NB4 (cell line): ENCODE measurements around the gene UBE2D2.
"Not testable (repeated sequence)": the region's sequence is repeated elsewhere in the genome, so short reads cannot be mapped to it uniquely, and the experiment has no call there.

Source experiments
- DNase-seq: peaks from one replicate; pipeline ENCODE4 v3.0.0; 2010; ENCODE audit warnings: low read depth
- H3K4me3 ChIP-seq: one replicate; pipeline ENCODE4 v1.5.1; 2011; ENCODE audit warnings: mild to moderate bottlenecking, low read depth, low read length, moderate library complexity
- MYC ChIP-seq: IDR thresholded peaks from 2 replicates; pipeline ENCODE4 v1.6.1; 2011; ENCODE audit warnings: low read depth, low read length
- POLR2A ChIP-seq: IDR thresholded peaks from 2 replicates; pipeline ENCODE4 v1.6.1; 2011; ENCODE audit warnings: mild to moderate bottlenecking; ENCODE audit not compliant: insufficient read length; ENCODE audit errors: extremely low read depth
- TF ChIP-seq, protein P1 (sequence below): IDR thresholded peaks from 2 replicates; pipeline ENCODE4 v1.6.1; 2011; ENCODE audit warnings: low read depth, low read length
- TF ChIP-seq, protein P2 (sequence below): IDR thresholded peaks from one replicate; pipeline ENCODE4 v1.5.1; 2012; ENCODE audit warnings: low read depth, low read length

Gene UBE2D2

DNA sequence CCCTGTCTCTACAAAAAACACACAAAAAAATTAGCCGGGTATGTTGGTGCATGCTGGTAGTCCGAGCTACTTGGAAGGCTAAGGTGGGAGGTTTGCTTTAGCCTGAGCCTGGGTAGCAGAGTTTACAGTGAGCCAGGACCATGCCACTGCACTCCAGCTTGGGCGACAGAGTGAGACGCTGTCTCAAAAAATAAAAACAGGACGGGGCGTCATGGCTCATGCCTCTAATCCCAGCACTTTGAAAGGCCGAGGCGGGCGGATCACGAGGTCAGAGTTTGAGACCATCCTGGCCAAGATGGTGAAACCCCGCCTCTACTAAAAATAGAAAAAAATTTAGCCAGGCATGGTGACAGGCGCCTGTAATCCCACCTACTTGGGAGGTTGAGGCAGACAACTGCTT is 40.3 kb downstream of the UBE2D2 start:
- no peak for TF ChIP-seq MYC
- TF ChIP-seq, protein P1, sequence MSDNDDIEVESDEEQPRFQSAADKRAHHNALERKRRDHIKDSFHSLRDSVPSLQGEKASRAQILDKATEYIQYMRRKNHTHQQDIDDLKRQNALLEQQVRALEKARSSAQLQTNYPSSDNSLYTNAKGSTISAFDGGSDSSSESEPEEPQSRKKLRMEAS: no peak
- TF ChIP-seq, protein P2, sequence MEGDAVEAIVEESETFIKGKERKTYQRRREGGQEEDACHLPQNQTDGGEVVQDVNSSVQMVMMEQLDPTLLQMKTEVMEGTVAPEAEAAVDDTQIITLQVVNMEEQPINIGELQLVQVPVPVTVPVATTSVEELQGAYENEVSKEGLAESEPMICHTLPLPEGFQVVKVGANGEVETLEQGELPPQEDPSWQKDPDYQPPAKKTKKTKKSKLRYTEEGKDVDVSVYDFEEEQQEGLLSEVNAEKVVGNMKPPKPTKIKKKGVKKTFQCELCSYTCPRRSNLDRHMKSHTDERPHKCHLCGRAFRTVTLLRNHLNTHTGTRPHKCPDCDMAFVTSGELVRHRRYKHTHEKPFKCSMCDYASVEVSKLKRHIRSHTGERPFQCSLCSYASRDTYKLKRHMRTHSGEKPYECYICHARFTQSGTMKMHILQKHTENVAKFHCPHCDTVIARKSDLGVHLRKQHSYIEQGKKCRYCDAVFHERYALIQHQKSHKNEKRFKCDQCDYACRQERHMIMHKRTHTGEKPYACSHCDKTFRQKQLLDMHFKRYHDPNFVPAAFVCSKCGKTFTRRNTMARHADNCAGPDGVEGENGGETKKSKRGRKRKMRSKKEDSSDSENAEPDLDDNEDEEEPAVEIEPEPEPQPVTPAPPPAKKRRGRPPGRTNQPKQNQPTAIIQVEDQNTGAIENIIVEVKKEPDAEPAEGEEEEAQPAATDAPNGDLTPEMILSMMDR: no peak
- TF ChIP-seq POLR2A: no peak
- DNase-seq: no peak
- no peak overlapping the region for H3K4me3 ChIP-seq

DNA sequence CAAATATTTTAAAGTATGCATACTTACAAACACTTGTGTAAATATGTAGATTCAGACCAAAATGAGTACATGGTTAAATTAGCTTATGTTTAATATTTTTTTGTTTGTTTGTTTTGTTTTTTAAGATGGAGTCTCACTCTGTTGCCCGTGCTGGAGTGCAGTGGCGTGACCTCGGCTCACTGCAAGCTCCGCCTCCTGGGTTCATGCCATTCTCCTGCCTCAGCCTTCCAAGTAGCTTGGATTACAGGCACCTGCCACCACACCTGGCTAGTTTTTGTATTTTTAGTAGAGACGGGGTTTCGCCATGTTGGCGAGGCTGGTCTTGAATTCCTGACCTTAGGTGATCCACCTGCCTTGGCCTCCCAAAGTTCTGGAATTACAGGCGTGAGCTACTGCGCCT is 40.8 kb downstream of the UBE2D2 start:
- not testable (repeated sequence) for DNase-seq, H3K4me3 ChIP-seq

DNA sequence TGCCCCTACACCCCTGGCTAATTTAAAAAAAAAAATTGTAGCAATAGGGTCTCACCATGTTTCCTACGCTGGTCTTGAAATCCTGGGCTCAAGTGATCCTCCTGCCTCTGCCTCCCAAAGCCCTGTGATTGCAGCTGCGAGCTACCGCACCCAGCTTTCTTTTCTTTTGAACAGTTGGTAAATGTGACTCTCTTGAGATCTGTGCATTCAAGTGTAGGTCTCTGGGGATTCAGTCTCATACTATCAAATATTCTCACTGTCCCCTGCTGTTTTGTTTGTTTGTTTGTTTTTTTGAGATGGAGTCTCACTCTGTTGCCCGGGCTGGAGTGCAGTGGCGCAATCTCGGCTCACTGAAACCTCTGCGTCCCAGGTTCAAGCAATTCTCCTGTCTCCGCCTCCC is 44.7 kb downstream of the UBE2D2 start:
- no peak overlapping the region for H3K4me3 ChIP-seq
- TF ChIP-seq, protein P1: no peak
- TF ChIP-seq POLR2A (no peak), MYC (no peak)
- TF ChIP-seq, protein P2: no peak
- no peak for DNase-seq

DNA sequence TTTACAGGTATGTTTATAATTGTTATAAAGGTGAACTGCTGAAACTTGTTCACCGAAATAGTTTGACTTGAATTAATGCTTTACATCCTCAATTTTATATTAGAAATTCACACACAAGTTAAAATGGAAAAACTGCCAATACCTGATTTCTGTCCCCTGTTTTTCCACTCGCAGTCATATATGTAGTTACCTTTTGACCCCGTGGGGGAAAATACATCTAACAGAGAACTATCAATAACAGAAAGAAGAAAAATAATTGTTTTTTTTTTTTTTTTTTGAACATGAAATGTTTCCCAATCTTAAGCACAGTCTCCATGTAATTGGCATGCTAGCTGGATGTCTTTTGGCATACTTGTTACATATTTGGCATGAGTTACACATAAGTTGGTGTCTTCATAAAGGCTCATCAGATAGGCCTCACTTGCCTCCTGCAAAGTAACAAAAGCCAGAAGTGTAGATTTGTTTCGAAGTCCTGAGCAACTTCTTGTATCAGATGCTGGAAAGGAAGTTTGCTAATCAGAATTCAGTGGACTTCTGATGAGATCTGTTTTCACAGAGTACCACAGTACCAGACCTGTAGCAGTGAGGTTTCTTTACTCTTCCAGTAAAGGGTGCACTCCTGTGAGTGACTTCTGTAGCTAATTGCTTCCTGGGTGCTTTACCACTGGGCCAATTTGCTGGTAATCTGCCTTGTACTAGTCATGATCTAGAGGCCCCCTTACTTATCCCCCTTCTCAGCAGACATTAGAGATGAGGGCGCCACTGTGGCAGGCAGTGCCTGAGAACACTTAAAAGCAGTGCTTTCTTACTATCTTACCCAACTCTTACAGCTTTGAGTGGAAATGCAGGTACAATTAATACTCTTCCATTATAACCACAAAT is 50.8 kb downstream of the UBE2D2 start:
- no peak overlapping the region for H3K4me3 ChIP-seq
- no peak for DNase-seq
- TF ChIP-seq MYC (no peak), POLR2A (no peak)

DNA sequence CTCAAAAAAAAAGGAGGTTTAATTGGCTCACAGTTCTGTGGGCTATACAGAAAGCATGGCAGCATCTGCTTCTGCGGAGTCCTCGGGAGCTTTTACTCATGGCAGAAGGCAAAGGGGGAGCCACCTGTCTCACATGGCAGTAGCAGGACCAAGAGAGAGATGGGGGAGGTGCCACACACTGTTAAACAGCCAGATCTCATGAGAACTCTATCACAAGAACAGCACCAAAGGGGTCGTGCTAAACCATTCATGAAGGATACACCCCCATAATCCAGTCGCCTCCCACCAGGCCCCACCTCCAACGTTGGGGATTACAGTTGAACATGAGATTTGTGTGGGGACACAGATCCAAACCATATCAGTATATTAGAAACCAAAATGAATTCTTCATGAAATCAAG is 58.7 kb downstream of the UBE2D2 start:
- no peak for DNase-seq
- H3K4me3 ChIP-seq: no peak overlapping the region
- TF ChIP-seq, protein P2: no peak
- no peak for TF ChIP-seq POLR2A
- no peak for TF ChIP-seq MYC
- TF ChIP-seq, protein P1: no peak

DNA sequence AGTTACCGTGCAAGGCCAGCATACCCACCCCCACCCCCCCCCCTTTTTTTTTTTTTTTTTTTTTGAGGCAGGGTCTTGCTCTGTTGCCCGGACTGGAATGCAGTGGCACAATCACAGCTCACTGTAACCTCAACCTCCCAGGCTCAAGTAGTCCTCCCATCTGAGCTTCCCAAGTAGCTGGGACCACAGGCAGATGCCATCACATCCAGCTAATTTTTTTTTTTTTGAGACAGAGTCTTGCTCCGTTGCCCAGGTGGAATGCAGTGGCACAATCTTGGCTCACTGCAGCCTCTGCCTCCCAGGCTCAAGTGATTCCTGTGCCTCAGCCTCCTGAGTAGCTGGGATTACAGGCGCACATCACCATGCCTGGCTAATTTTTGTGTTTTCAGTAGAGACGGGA is 64.3 kb downstream of the UBE2D2 start:
- H3K4me3 ChIP-seq, DNase-seq: not testable (repeated sequence)

DNA sequence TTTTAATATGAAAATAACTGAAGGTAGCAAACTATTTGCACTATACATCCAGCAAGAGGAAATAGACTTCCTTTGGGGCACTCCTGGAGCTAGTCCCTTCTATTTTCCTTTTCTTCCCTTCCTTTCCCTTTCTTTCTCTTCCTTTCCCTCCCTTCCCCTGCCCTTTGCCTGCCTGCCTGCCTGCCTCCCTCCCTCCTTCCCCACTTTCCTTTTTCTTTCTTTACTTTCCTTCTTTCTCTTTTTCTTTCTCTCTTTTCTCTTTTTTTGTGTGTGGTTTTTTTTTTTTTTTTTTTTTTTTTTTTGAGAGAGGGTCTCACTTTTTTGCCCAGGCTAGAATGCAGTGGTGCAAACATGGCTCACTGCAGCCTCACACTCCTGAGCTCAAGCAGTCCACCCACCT is 69.7 kb downstream of the UBE2D2 start:
- no peak overlapping the region for H3K4me3 ChIP-seq
- no peak for DNase-seq
- TF ChIP-seq POLR2A (no peak), MYC (no peak)
- TF ChIP-seq, protein P2: no peak
- TF ChIP-seq, protein P1: no peak
